H1 (cell line): ENCODE results near the gene RIN3. TPM values are rescaled to one million over a fixed set of nuclear protein-coding genes. Genes with fewer than 3 reads are reported as not detected.
A peak's percentile ranks its signal among the peaks of the same experiment; 100 is the strongest.

Experiments
- CTCF ChIA-PET: fragments of 300-600 bp; sonication (Branson Sonifier 250); formaldehyde crosslinking; loops from one replicate; lab custom pipeline; 2021; ENCODE audit not compliant: partially characterized antibody; lab: Charles Lee
- POLR2A ChIA-PET: fragments of 300-600 bp; sonication (Branson Sonifier 250); formaldehyde crosslinking; loops from one replicate; lab custom pipeline; 2021; ENCODE audit warnings: inconsistent platforms; ENCODE audit not compliant: partially characterized antibody; lab: Charles Lee
- DNase-seq, 2 experiments: peaks; one replicate each; pipeline versions ENCODE4 v3.0.0 to v3.0.0-alpha.2; 2010 to 2022; ENCODE audit warnings: low spot score in 2 of 2, low read depth in 1 of 2, mixed read lengths in 1 of 2
- FAIRE-seq: peaks from 2 replicates; lab custom pipeline; 2011; peaks lifted over from hg19 to GRCh38; lab: Jason Lieb, UNC
- H2AFZ ChIP-seq: 2 replicates; pipeline ENCODE4 v1.8.1; 2012; ENCODE audit warnings: low read length, inconsistent platforms
- H2AK5ac ChIP-seq: 2 replicates; pipeline ENCODE4 v1.6.1; 2013; ENCODE audit warnings: low read depth, low read length
- H2BK120ac ChIP-seq: replicated peaks from 2 replicates; pipeline ENCODE3; 2013; ENCODE audit warnings: low read depth, low read length, inconsistent platforms
- H2BK12ac ChIP-seq: 2 replicates; pipeline ENCODE4 v1.6.1; 2013; ENCODE audit warnings: low read depth, low read length
- H2BK15ac ChIP-seq: 2 replicates; pipeline ENCODE4 v1.6.1; 2013; ENCODE audit warnings: low read length
- H2BK20ac ChIP-seq: 2 replicates; pipeline ENCODE4 v1.6.1; 2013; ENCODE audit warnings: low read length
- H2BK5ac ChIP-seq: 2 replicates; pipeline ENCODE4 v1.6.1; 2013; ENCODE audit warnings: low read depth, low read length
- H3K14ac ChIP-seq: 2 replicates; pipeline ENCODE4 v1.6.1; 2013; ENCODE audit warnings: inconsistent platforms; ENCODE audit not compliant: insufficient read length
- H3K18ac ChIP-seq: 2 replicates; pipeline ENCODE4 v1.6.1; 2013; ENCODE audit warnings: low read length; ENCODE audit errors: extremely low read depth
- H3K23ac ChIP-seq: 2 replicates; pipeline ENCODE4 v1.6.1; 2013; ENCODE audit warnings: inconsistent platforms; ENCODE audit not compliant: insufficient read length
- H3K23me2 ChIP-seq: 2 replicates; pipeline ENCODE4 v1.6.1; 2013; ENCODE audit warnings: low read depth, low read length
- H3K27ac ChIP-seq: 2 replicates; pipeline ENCODE4 v1.6.1; 2011; ENCODE audit warnings: low read depth, low read length, inconsistent platforms
- H3K27me3 ChIP-seq, 4 experiments: replicated peaks in 1 of 4; 1 replicate in 1 of 4; 2 replicates in 3 of 4; pipeline versions ENCODE4 v1.6.1 to v1.8.1; 2011 to 2013; ENCODE audit warnings: low read length in 3 of 4, mild to moderate bottlenecking in 3 of 4, inconsistent platforms in 2 of 4, mixed read lengths in 2 of 4, moderate library complexity in 1 of 4; ENCODE audit not compliant: control insufficient read depth in 3 of 4, insufficient read depth in 3 of 4; ENCODE audit errors: extremely low read depth in 1 of 4
- H3K36me3 ChIP-seq, 4 experiments: 2 replicates each; pipeline versions ENCODE4 v1.6.1 to v1.8.1; 2011 to 2013; ENCODE audit warnings: mild to moderate bottlenecking in 4 of 4, low read length in 3 of 4, moderate library complexity in 2 of 4, control low read depth in 1 of 4, inconsistent platforms in 1 of 4; ENCODE audit not compliant: insufficient read depth in 4 of 4, control insufficient read depth in 2 of 4
- H3K4ac ChIP-seq: replicated peaks from 2 replicates; pipeline ENCODE3; 2013; ENCODE audit warnings: low read length, low read depth, mixed read lengths, inconsistent platforms; ENCODE audit not compliant: insufficient read length
- H3K4me1 ChIP-seq, 4 experiments: replicated peaks in 1 of 4; 1 replicate in 1 of 4; 2 replicates in 3 of 4; pipeline versions ENCODE4 v1.6.1 to v1.8.1; 2011 to 2013; ENCODE audit warnings: low read length in 3 of 4, inconsistent platforms in 2 of 4, mixed read lengths in 1 of 4; ENCODE audit not compliant: insufficient read depth in 4 of 4, control insufficient read depth in 3 of 4
- H3K4me2 ChIP-seq, 2 experiments: 2 replicates each; pipeline versions ENCODE4 v1.6.1 to v1.8.1; 2011 to 2013; ENCODE audit warnings: low read depth in 2 of 2, low read length in 2 of 2, control low read depth in 1 of 2, inconsistent platforms in 1 of 2, mild to moderate bottlenecking in 1 of 2; ENCODE audit not compliant: insufficient read depth in 1 of 2
- H3K4me3 ChIP-seq, 4 experiments: fragments of 200-600, 300-600 bp in 1 of 4; sonication (generic), shearing (Covaris generic), sonication (Bioruptor Twin) in 1 of 4; 2 replicates each; pipeline versions ENCODE4 v1.5.1 to v1.8.1; 2011 to 2016; ENCODE audit warnings: low read length in 4 of 4, low read depth in 3 of 4, control low read depth in 2 of 4, inconsistent platforms in 2 of 4, mild to moderate bottlenecking in 2 of 4, mixed read lengths in 1 of 4, moderate library complexity in 1 of 4; ENCODE audit not compliant: insufficient read depth in 2 of 4; ENCODE audit errors: extremely low read depth in 1 of 4
- H3K56ac ChIP-seq: replicated peaks from 2 replicates; pipeline ENCODE3; 2013; ENCODE audit warnings: low read depth, mild to moderate bottlenecking, mixed read lengths, low read length, inconsistent platforms; ENCODE audit not compliant: insufficient read length
- H3K79me1 ChIP-seq: 2 replicates; pipeline ENCODE4 v1.6.1; 2013; ENCODE audit warnings: low read depth, low read length, control low read depth
- H3K79me2 ChIP-seq, 2 experiments: 2 replicates each; pipeline versions ENCODE4 v1.6.1 to v1.8.1; 2012 to 2013; ENCODE audit warnings: low read length in 2 of 2, mild to moderate bottlenecking in 2 of 2, inconsistent platforms in 1 of 2; ENCODE audit not compliant: insufficient read depth in 2 of 2, control insufficient read depth in 1 of 2
- H3K9ac ChIP-seq, 4 experiments: replicated peaks in 1 of 4; 1 replicate in 1 of 4; 2 replicates in 3 of 4; pipeline versions ENCODE4 v1.6.1 to v1.8.1; 2011 to 2013; ENCODE audit warnings: low read depth in 3 of 4, low read length in 3 of 4, control low read depth in 2 of 4, mild to moderate bottlenecking in 2 of 4, moderate library complexity in 2 of 4, inconsistent platforms in 1 of 4; ENCODE audit errors: extremely low read depth in 1 of 4
- H3K9me3 ChIP-seq, 2 experiments: 2 replicates each; pipeline versions ENCODE4 v1.6.1 to v1.8.1; 2012 to 2013; ENCODE audit warnings: mild to moderate bottlenecking in 2 of 2, moderate library complexity in 2 of 2, control low read depth in 1 of 2, inconsistent platforms in 1 of 2, low read depth in 1 of 2, low read length in 1 of 2, mixed read lengths in 1 of 2; ENCODE audit not compliant: insufficient read depth in 2 of 2
- H4K20me1 ChIP-seq, 2 experiments: replicated peaks in 1 of 2; 2 replicates each; pipeline versions ENCODE3 to v1.8.1; 2011 to 2013; ENCODE audit warnings: inconsistent platforms in 2 of 2, low read length in 2 of 2, mild to moderate bottlenecking in 1 of 2; ENCODE audit not compliant: insufficient read depth in 2 of 2, control insufficient read depth in 1 of 2
- H4K5ac ChIP-seq: 2 replicates; pipeline ENCODE4 v1.6.1; 2013; ENCODE audit warnings: low read length, low read depth, mixed read lengths, inconsistent platforms; ENCODE audit not compliant: insufficient read length
- H4K8ac ChIP-seq: 2 replicates; pipeline ENCODE4 v1.8.0; 2013; ENCODE audit warnings: mild to moderate bottlenecking, moderate library complexity, low read length, inconsistent platforms; ENCODE audit not compliant: insufficient read depth; ENCODE audit errors: extremely low read depth
- H4K91ac ChIP-seq: replicated peaks from 2 replicates; pipeline ENCODE3; 2013; ENCODE audit warnings: low read length, mixed read lengths, inconsistent platforms; ENCODE audit not compliant: insufficient read length
- ASH2L ChIP-seq: fragments of 200-600, 300-600 bp; sonication (generic); IDR thresholded peaks from one replicate; pipeline ENCODE4 v1.7.1; 2017; ENCODE audit warnings: low read length
- EP300 ChIP-seq, 2 experiments: IDR thresholded peaks; 1 replicate in 1 of 2; 2 replicates in 1 of 2; pipeline ENCODE4 v1.6.1; 2011 to 2012; ENCODE audit warnings: low read depth in 2 of 2, low read length in 2 of 2, mild to moderate bottlenecking in 2 of 2, borderline replicate concordance in 1 of 2, inconsistent platforms in 1 of 2, moderate library complexity in 1 of 2
- GABPA ChIP-seq: IDR thresholded peaks from 2 replicates; pipeline ENCODE4 v1.6.1; 2011; ENCODE audit warnings: mild to moderate bottlenecking, low read length, moderate library complexity, borderline replicate concordance; ENCODE audit not compliant: insufficient read depth
- WGBS, 2 experiments: shearing (Covaris generic) in 1 of 2; methylation state at CpG; one replicate each; pipeline versions ENCODE4 v1.1.6 to v1.1.7; 2013 to 2015; ENCODE audit warnings: low lambda C conversion rate in 2 of 2, mixed read lengths in 2 of 2, inconsistent platforms in 1 of 2, low coverage in 1 of 2, missing lambda C conversion rate in 1 of 2; ENCODE audit not compliant: insufficient replicate concordance in 2 of 2, insufficient coverage in 1 of 2, insufficient read length in 1 of 2; ENCODE audit errors: extremely low coverage in 1 of 2, missing lambda C conversion rate in 1 of 2; 5-methylcytosine and 5-hydroxymethylcytosine counted together
- polyA plus RNA-seq, 7 experiments: library from polyadenylated mRNA; depleted of rRNA in 3 of 7; stranded (reverse) in 5 of 7; unstranded in 2 of 7; fragments of >200 nt in 5 of 7; fragments of 200-250 nt in 2 of 7; gene quantifications; 1 replicate in 5 of 7; 2 replicates in 1 of 7; 4 replicates in 1 of 7; pipeline versions ENCODE4 v1.2.1 to v1.2.3, GENCODE V29; 2011 to 2013; ENCODE audit warnings: missing spikeins in 2 of 7, mixed read lengths in 2 of 7
- total RNA-seq: library from RNA; stranded (reverse); fragmentation: NEBNext Ultra II Directional; extraction: Animal tissue kit (Norgen Biotek cat#: 25700); gene quantifications from 2 replicates; pipeline ENCODE4 v1.2.1, GENCODE V29; 2021
- TF ChIP-seq, protein P1 (sequence below), 3 experiments: IDR thresholded peaks; 1 replicate in 2 of 3; 2 replicates in 1 of 3; pipeline versions ENCODE4 v1.5.1 to v1.6.1; 2011; ENCODE audit warnings: low read length in 3 of 3, mild to moderate bottlenecking in 3 of 3, inconsistent platforms in 2 of 3, low read depth in 1 of 3, moderate library complexity in 1 of 3; ENCODE audit not compliant: insufficient read depth in 1 of 3; ENCODE audit errors: control extremely low read depth in 1 of 3

The RIN3 gene
- total and polyA plus RNA-seq, 2 of the 8 experiments (the other 6 are each of a cell fraction or from before 2014, with no cell fraction given), result 0.59 to 1.5 TPM

DNA sequence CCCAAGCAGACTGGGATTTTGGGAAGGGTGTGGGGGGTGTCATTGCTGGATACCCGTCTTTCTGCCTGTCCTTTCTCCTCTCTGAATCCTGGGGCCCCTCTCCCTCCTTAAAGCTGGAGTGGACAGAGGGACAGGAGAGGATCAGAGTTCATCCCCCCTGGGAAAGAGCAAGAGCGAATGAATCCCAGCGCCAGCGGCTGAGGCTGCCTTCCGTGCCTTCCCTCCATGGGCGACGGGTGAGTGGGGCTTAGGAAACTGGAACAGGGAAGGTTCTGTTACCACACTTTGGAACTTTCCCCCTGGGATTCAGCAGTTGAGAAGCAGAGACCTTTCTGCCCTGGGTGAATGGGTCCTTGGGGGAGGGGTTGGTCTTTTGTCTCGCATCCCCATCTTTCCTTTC lies 16.2 kb upstream of the RIN3 start:
- Histone ChIP-seq H3K4me2 (no peak overlapping the region), H4K20me1 (no peaks in the 10 kb centered on the region), H3K79me1 (no peaks in the 10 kb centered on the region), H3K56ac (no peak overlapping the region), H2BK12ac (peak overlapping the region; percentile 39; the same call in 1 of the 2 replicates), H3K4me3 (no peak overlapping the region), H2BK15ac (no peak overlapping the region), H4K8ac (no peak overlapping the region; the same call in 1 of the 2 replicates), H3K27me3 (peaks cover 0 to 2% (median 0%) of the 10 kb centered on the region in 4 experiments; a peak in 1 of 7 replicates), H3K36me3 (no peaks in the 10 kb centered on the region), H3K23me2 (no peaks in the 10 kb centered on the region), H4K5ac (no peak overlapping the region), H2AFZ (peak overlapping the region; percentile 76), H3K79me2 (no peaks in the 10 kb centered on the region), H2AK5ac (no peak overlapping the region), H2BK120ac (no peak overlapping the region), H4K91ac (no peak overlapping the region), H3K4me1 (peaks cover 0 to 7% (median 4%) of the 10 kb centered on the region in 4 experiments; a peak in 5 of 7 replicates), H3K9ac (no peak overlapping the region), H2BK5ac (no peak overlapping the region; the same call in 1 of the 2 replicates), H3K14ac (peak overlapping the region; percentile 12), H3K23ac (no peak overlapping the region), H3K27ac (no peak overlapping the region), H2BK20ac (no peak overlapping the region), H3K9me3 (no peaks in the 10 kb centered on the region), H3K18ac (no peak overlapping the region; the same call in 1 of the 2 replicates), H3K4ac (no peak overlapping the region)
- FAIRE-seq, result no peak
- POLR2A ChIA-PET, result no interaction called here
- CTCF ChIA-PET, result no interaction called here
- DNase-seq, result no peak
- TF ChIP-seq, protein P1, sequence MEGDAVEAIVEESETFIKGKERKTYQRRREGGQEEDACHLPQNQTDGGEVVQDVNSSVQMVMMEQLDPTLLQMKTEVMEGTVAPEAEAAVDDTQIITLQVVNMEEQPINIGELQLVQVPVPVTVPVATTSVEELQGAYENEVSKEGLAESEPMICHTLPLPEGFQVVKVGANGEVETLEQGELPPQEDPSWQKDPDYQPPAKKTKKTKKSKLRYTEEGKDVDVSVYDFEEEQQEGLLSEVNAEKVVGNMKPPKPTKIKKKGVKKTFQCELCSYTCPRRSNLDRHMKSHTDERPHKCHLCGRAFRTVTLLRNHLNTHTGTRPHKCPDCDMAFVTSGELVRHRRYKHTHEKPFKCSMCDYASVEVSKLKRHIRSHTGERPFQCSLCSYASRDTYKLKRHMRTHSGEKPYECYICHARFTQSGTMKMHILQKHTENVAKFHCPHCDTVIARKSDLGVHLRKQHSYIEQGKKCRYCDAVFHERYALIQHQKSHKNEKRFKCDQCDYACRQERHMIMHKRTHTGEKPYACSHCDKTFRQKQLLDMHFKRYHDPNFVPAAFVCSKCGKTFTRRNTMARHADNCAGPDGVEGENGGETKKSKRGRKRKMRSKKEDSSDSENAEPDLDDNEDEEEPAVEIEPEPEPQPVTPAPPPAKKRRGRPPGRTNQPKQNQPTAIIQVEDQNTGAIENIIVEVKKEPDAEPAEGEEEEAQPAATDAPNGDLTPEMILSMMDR (IDR thresholded peaks at IDR 0.05; ENCODE audit: control extremely low read depth in 1 of 3, insufficient read depth in 1 of 3, low read depth in 1 of 3, low read length in 3 of 3), result no peak
- TF ChIP-seq ASH2L (no peak), GABPA (no peak), EP300 (IDR thresholded peaks at IDR 0.05; ENCODE audit: borderline replicate concordance in 1 of 2, low read depth in 2 of 2, low read length in 2 of 2) (no peak)
- WGBS, 2 experiments, result 83% methylated on average over 7 of the region's 8 CpGs; no CpG with 5 or more reads in 1 of the 2 experiments
